ENCODE measurements around the gene TAOK3.

TAOK3 gene

DNA sequence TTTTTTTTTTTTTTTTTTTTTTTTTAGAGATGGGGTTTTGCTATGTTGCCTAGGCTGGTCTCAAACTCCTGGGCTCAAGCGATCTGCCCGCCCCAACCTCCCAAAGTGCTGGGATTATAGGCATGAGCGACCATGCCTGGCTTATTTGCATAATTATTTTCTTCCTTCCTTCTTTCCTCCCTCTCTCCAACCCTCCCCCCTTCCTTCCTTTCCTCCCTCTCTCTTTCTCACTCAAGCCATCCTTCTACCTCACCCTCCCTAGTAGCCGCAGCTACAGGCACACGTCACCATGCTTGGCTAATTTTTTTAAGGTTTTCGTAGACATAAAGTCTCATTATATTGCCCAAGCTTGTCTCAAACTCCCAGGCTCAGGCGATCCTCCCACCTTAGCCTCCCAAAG lies 152.9 kb downstream of the TAOK3 start:
- Mint-ChIP-seq H3K36me3 (ENCODE audit: low read depth) (no peaks in the 10 kb centered on the region), H3K27ac (no peak overlapping the region), H3K27me3 (ENCODE audit: low read depth) (no peaks in the 10 kb centered on the region), H3K9me3 (no peaks in the 10 kb centered on the region), H3K4me1 (no peaks in the 10 kb centered on the region), H3K4me3 (no peak overlapping the region)
- TF ChIP-seq CTCF (IDR thresholded peaks at IDR 0.05; ENCODE audit: unreplicated experiment in 3 of 3): no peak

DNA sequence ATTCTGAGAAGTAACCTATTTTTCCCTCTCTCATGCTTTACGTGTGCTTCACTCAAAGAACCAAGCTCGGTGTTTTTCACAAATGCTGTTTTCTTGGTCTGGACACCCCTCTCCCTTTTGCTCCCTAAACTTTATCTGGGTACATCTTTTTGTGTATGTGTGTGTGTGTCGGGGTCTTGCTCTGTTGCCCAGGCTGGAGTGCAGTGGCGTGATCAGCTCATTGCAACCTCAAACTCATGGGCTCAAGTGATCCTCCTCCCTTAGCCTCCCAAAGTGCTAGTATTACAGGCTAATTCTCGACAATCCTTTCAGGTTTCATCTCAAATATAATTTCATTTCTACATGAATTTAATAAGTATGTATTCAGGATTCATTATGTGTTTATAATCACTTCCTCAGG lies 153.6 kb downstream of the TAOK3 start:
- TF ChIP-seq CTCF (IDR thresholded peaks at IDR 0.05; ENCODE audit: unreplicated experiment in 3 of 3): no peak
- H3K27ac Mint-ChIP-seq: no peak overlapping the region
- H3K27me3 Mint-ChIP-seq (ENCODE audit: low read depth): no peaks in the 10 kb centered on the region
- H3K9me3 Mint-ChIP-seq: no peaks in the 10 kb centered on the region
- H3K4me1 Mint-ChIP-seq: no peaks in the 10 kb centered on the region
- no peak overlapping the region for H3K4me3 Mint-ChIP-seq
- H3K36me3 Mint-ChIP-seq (ENCODE audit: low read depth): no peaks in the 10 kb centered on the region

DNA sequence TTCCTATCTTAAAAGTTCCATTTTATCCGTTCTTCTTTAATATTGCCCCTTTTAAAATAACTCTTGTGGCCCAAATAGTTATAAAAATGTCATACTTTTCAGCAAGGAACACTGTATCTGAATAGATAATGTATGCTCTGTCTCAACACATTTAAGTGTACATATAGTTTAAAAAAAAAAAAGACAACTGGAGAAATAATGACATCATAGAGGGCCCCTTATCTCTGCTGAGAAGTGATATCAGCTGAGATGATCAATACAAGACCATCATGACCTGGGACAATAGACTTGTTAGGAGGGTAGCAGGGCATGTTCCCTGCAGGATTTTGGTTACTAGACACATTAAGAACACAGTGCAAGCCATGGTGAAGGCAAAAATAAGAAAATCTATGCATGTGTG lies 159.3 kb downstream of the TAOK3 start:
- H3K36me3 Mint-ChIP-seq (ENCODE audit: low read depth): no peaks in the 10 kb centered on the region
- H3K27ac Mint-ChIP-seq: no peak overlapping the region
- no peak for TF ChIP-seq CTCF (IDR thresholded peaks at IDR 0.05; ENCODE audit: unreplicated experiment in 3 of 3)
- H3K4me3 Mint-ChIP-seq: no peak overlapping the region
- H3K27me3 Mint-ChIP-seq (ENCODE audit: low read depth): no peaks in the 10 kb centered on the region
- H3K4me1 Mint-ChIP-seq: peaks cover 7% of the 10 kb centered on the region
- H3K9me3 Mint-ChIP-seq: no peaks in the 10 kb centered on the region

GRCh38 chr12:118212606-118213005 lies 160.1 kb downstream of the TAOK3 start:
- no peaks in the 10 kb centered on the region for H3K36me3 Mint-ChIP-seq (ENCODE audit: low read depth)
- no peak for TF ChIP-seq CTCF (IDR thresholded peaks at IDR 0.05; ENCODE audit: unreplicated experiment in 3 of 3)
- no peak overlapping the region for H3K4me3 Mint-ChIP-seq
- H3K27me3 Mint-ChIP-seq (ENCODE audit: low read depth): no peaks in the 10 kb centered on the region
- H3K27ac Mint-ChIP-seq: no peak overlapping the region
- H3K9me3 Mint-ChIP-seq: no peaks in the 10 kb centered on the region
- H3K4me1 Mint-ChIP-seq: peaks cover 7% of the 10 kb centered on the region

DNA sequence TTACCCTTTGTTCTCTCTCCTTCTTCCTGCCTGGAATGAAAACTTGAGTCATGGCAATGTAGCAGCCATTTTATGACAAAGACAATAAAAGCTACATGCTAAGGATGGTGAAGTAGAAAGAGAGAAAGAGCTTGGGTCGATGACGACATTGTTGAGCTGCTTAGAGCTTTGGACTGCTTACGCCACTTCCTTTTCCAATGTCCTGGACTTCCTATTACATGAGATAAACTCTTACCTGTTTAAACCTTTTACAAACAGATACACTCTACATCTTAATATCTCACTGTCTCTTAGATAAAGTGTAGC lies 166.6 kb downstream of the TAOK3 start:
- Mint-ChIP-seq H3K9me3 (no peaks in the 10 kb centered on the region), H3K4me1 (peaks cover 7% of the 10 kb centered on the region), H3K36me3 (ENCODE audit: low read depth) (no peaks in the 10 kb centered on the region), H3K27me3 (ENCODE audit: low read depth) (no peaks in the 10 kb centered on the region), H3K27ac (no peak overlapping the region), H3K4me3 (no peak overlapping the region)
- TF ChIP-seq CTCF (IDR thresholded peaks at IDR 0.05; ENCODE audit: unreplicated experiment in 3 of 3): no peak

- Mint-ChIP-seq H3K4me3 (no peak overlapping the region), H3K4me1 (peaks cover 31% of the 10 kb centered on the region), H3K9me3 (no peaks in the 10 kb centered on the region), H3K27ac (no peak overlapping the region), H3K36me3 (ENCODE audit: low read depth) (peaks cover 8% of the 10 kb centered on the region), H3K27me3 (ENCODE audit: low read depth) (no peaks in the 10 kb centered on the region)
- TF ChIP-seq CTCF (IDR thresholded peaks at IDR 0.05; ENCODE audit: unreplicated experiment in 3 of 3): no peak
Measured at GRCh38 chr12:118193958-118194357, 178.7 kb downstream of the TAOK3 start.
